ENCODE data around the gene NSMCE1. TPM values are rescaled to one million over a fixed set of nuclear protein-coding genes. Genes with fewer than 3 reads are reported as not detected.

NSMCE1 gene
- total and polyA plus RNA-seq, 2 of the 8 experiments (the other 6 are each of a cell fraction or from before 2014, with no cell fraction given) = 8.1 to 16.6 TPM

DNA sequence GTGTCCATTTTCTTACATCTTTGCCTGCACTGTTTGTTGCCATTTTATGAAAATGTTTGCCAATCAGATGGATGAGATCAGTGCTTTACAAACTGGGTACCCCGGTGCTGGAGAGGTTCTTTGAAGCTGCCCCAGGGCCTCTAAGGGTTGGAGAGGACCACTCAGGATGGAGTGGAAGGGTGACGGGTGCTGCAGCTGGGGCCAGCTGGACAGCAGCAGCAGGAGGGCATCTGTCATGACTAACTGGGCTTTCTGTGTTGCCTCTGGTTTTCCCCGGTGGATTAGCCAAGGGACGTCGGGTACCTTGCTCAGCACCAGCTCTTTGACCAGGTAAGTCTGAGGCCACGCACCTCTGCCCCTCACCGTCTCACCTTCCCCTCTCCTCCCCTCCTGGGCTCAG, 52.9 kb downstream of the NSMCE1 start:
- Histone ChIP-seq H3K9me3 (ENCODE audit: insufficient read depth in 2 of 2, low read depth in 1 of 2, low read length in 1 of 2) (no peaks in the 10 kb centered on the region), H3K9ac (replicated peaks in 1 of 4; ENCODE audit: extremely low read depth in 1 of 4, low read depth in 3 of 4, low read length in 3 of 4) (no peak overlapping the region), H4K20me1 (replicated peaks in 1 of 2; ENCODE audit: control insufficient read depth in 1 of 2, insufficient read depth in 2 of 2, low read length in 2 of 2) (peaks cover 0 to 2% of the 10 kb centered on the region in 2 experiments), H2AK5ac (ENCODE audit: low read depth, low read length) (no peak overlapping the region), H3K4ac (replicated peaks; ENCODE audit: insufficient read length, low read depth, low read length) (no peak overlapping the region), H2BK20ac (ENCODE audit: low read length) (no peak overlapping the region), H3K23ac (ENCODE audit: insufficient read length) (no peak overlapping the region), H2AFZ (ENCODE audit: low read length) (no peak overlapping the region), H3K36me3 (ENCODE audit: control insufficient read depth in 2 of 4, insufficient read depth in 4 of 4, low read length in 3 of 4) (peaks cover 0 to 8% (median under 1%) of the 10 kb centered on the region in 4 experiments; a peak in 2 of 8 replicates), H2BK120ac (replicated peaks; ENCODE audit: low read depth, low read length) (no peak overlapping the region), H2BK5ac (ENCODE audit: low read depth, low read length) (no peak overlapping the region), H3K79me1 (ENCODE audit: low read depth, low read length) (0 out of 2 replicates have a peak, but pooled peaks cover 3% of the 10 kb centered on the region), H3K4me3 (ENCODE audit: extremely low read depth in 1 of 4, insufficient read depth in 2 of 4, low read depth in 3 of 4, low read length in 4 of 4) (no peak overlapping the region), H4K91ac (replicated peaks; ENCODE audit: insufficient read length, low read length) (no peak overlapping the region), H3K27me3 (replicated peaks in 1 of 4; ENCODE audit: control insufficient read depth in 3 of 4, extremely low read depth in 1 of 4, insufficient read depth in 3 of 4, low read length in 3 of 4) (no peaks in the 10 kb centered on the region), H3K23me2 (ENCODE audit: low read depth, low read length) (no peaks in the 10 kb centered on the region), H3K56ac (replicated peaks; ENCODE audit: insufficient read length, low read depth, low read length) (no peak overlapping the region), H3K79me2 (ENCODE audit: control insufficient read depth in 1 of 2, insufficient read depth in 2 of 2, low read length in 2 of 2) (no peaks in the 10 kb centered on the region), H3K14ac (ENCODE audit: insufficient read length) (no peak overlapping the region), H2BK12ac (ENCODE audit: low read depth, low read length) (no peak overlapping the region), H2BK15ac (ENCODE audit: low read length) (no peak overlapping the region), H3K18ac (ENCODE audit: extremely low read depth, low read length) (no peak overlapping the region), H4K5ac (ENCODE audit: insufficient read length, low read depth, low read length) (no peak overlapping the region), H3K4me2 (ENCODE audit: insufficient read depth in 1 of 2, low read depth in 2 of 2, low read length in 2 of 2) (no peak overlapping the region), H4K8ac (ENCODE audit: extremely low read depth, insufficient read depth, low read length) (no peak overlapping the region), H3K4me1 (replicated peaks in 1 of 4; ENCODE audit: control insufficient read depth in 3 of 4, insufficient read depth in 4 of 4, low read length in 3 of 4) (no peaks in the 10 kb centered on the region), H3K27ac (ENCODE audit: low read depth, low read length) (no peak overlapping the region)
- 86% methylated on average over 3 of the region's 7 CpGs; no CpG with 5 or more reads in 1 of the 2 experiments for WGBS, 2 experiments (ENCODE audit: extremely low coverage in 1 of 2, insufficient coverage in 1 of 2, insufficient read length in 1 of 2, insufficient replicate concordance in 2 of 2, low coverage in 1 of 2, low lambda C conversion rate in 2 of 2, missing lambda C conversion rate in 1 of 2)
- no peak for FAIRE-seq
- no peak for DNase-seq (ENCODE audit: low read depth in 1 of 2, low spot score in 2 of 2)
- POLR2A ChIA-PET (ENCODE audit: partially characterized antibody) = interaction anchor here (1.1 kb wide), 1 partner anchor 12 kb away, joined by 3 read pairs; no protein-coding TSS in a partner anchor
- CTCF ChIA-PET (ENCODE audit: partially characterized antibody) = interaction anchor here (2.1 kb wide), 1 partner anchor 9 kb away, joined by 9 read pairs; no protein-coding TSS in a partner anchor
- TF ChIP-seq FOSL1 (IDR thresholded peaks at IDR 0.05; ENCODE audit: insufficient read depth, low read depth, low read length) = no peak
- no peak for TF ChIP-seq SIRT6 (IDR thresholded peaks at IDR 0.05; ENCODE audit: low read length)
- no peak for TF ChIP-seq CHD1 (IDR thresholded peaks at IDR 0.05; ENCODE audit: low read depth, low read length)
- TF ChIP-seq MAFK (IDR thresholded peaks at IDR 0.05; ENCODE audit: low read depth, low read length) = no peak
- no peak for TF ChIP-seq CEBPB (IDR thresholded peaks at IDR 0.05; ENCODE audit: low read depth, low read length)
- no peak for TF ChIP-seq BCL11A (IDR thresholded peaks at IDR 0.05; ENCODE audit: low read depth in 2 of 2, low read length in 2 of 2)

All from H1 (cell line).